NCI-H2196 treated with DMSO at 0.1 percent for 48 hours (cell line): Measurements from ENCODE around the gene EXD3.
"Not testable (repeated sequence)": the region's sequence is repeated elsewhere in the genome, so short reads cannot be mapped to it uniquely, and the experiment has no call there.

Experiments
- DNase-seq: peaks from one replicate; lab custom pipeline; 2025; ENCODE audit not compliant: unreplicated experiment; lab: John Stamatoyannopoulos, UW

EXD3 gene

GRCh38 chr9:137411645-137412380 lies 11.1 kb downstream of the EXD3 start:
- DNase-seq: no peak

GRCh38 chr9:137411260-137411644 lies 11.7 kb downstream of the EXD3 start:
- no peak for DNase-seq

GRCh38 chr9:137410891-137411249 lies 12.1 kb downstream of the EXD3 start:
- no peak for DNase-seq

- not testable (repeated sequence) for DNase-seq
Measured at GRCh38 chr9:137410236-137410890, 12.6 kb downstream of the EXD3 start.

- no peak for DNase-seq
Measured at GRCh38 chr9:137409515-137409914, 13.4 kb downstream of the EXD3 start.

- no peak for DNase-seq
Measured at GRCh38 chr9:137408651-137409405, 14.1 kb downstream of the EXD3 start.

- no peak for DNase-seq
Measured at GRCh38 chr9:137407590-137408300, 15.2 kb downstream of the EXD3 start.

GRCh38 chr9:137406876-137407589 lies 15.9 kb downstream of the EXD3 start:
- DNase-seq: no peak

- DNase-seq: no peak
Measured at GRCh38 chr9:137406085-137406760, 16.7 kb downstream of the EXD3 start.

GRCh38 chr9:137405677-137406081 lies 17.3 kb downstream of the EXD3 start:
- no peak for DNase-seq

GRCh38 chr9:137404961-137405567 lies 17.9 kb downstream of the EXD3 start:
- DNase-seq: no peak

GRCh38 chr9:137403269-137403668 lies 19.7 kb downstream of the EXD3 start:
- no peak for DNase-seq

GRCh38 chr9:137402746-137403145 lies 20.2 kb downstream of the EXD3 start:
- no peak for DNase-seq

GRCh38 chr9:137398561-137399468 lies 24.1 kb downstream of the EXD3 start:
- no peak for DNase-seq

- no peak for DNase-seq
Measured at GRCh38 chr9:137397675-137398423, 25.1 kb downstream of the EXD3 start.

- DNase-seq: no peak
Measured at GRCh38 chr9:137396634-137397367, 26.2 kb downstream of the EXD3 start.

- DNase-seq: no peak
Measured at GRCh38 chr9:137396227-137396626, 26.7 kb downstream of the EXD3 start.

GRCh38 chr9:137395666-137396010 lies 27.3 kb downstream of the EXD3 start:
- no peak for DNase-seq
